Upper lobe of left lung (tissue), 6 donors: Measurements from ENCODE around the gene ARHGAP15. TPM values are rescaled to one million over a fixed set of nuclear protein-coding genes. Genes with fewer than 3 reads are reported as not detected.

Source experiments
- ATAC-seq, 2 donors: fragments of 200-7000 bp; cut with Tn5 transposase; one replicate each; pipeline ENCODE4 v1.9.1; 2022; ENCODE audit warnings: mild to moderate bottlenecking in 2 of 2, moderate library complexity in 2 of 2; ENCODE audit not compliant: low FRiP score in 2 of 2
- DNase-seq, 2 donors: peaks; one replicate each; pipeline ENCODE4 v3.0.0-alpha.2; 2019 to 2020
- H3K27ac ChIP-seq, 4 donors: fragments of 200-600 bp; sonication (generic); one replicate each; pipeline ENCODE4 v1.5.1; 2016 to 2019
- H3K27me3 ChIP-seq, 4 donors: fragments of 200-600 bp; sonication (generic); one replicate each; pipeline ENCODE4 v1.5.1; 2017 to 2019
- H3K36me3 ChIP-seq, 4 donors: fragments of 200-600 bp; sonication (generic); one replicate each; pipeline ENCODE4 v1.5.1; 2016 to 2019
- H3K4me1 ChIP-seq, 4 donors: fragments of 200-600 bp; sonication (generic); one replicate each; pipeline ENCODE4 v1.5.1; 2018 to 2019
- H3K4me3 ChIP-seq, 4 donors: fragments of 200-600 bp; sonication (generic); one replicate each; pipeline ENCODE4 v1.5.1; 2017 to 2019; ENCODE audit warnings: mild to moderate bottlenecking in 2 of 4, moderate library complexity in 1 of 4
- H3K9me3 ChIP-seq, 4 donors: fragments of 200-600 bp; sonication (generic); one replicate each; pipeline ENCODE4 v1.5.1; 2018 to 2019
- EP300 ChIP-seq, 4 donors: sonication (generic); formaldehyde crosslinking; IDR thresholded peaks; one replicate each; pipeline ENCODE4 v1.5.1; 2017; ENCODE audit warnings: antibody characterized with exemption in 4 of 4, control low read depth in 2 of 4
- POLR2A ChIP-seq, 4 donors: fragments of 450-650 bp; IDR thresholded peaks; one replicate each; pipeline ENCODE4 v1.5.1; 2016 to 2017; ENCODE audit warnings: antibody characterized with exemption in 4 of 4, mild to moderate bottlenecking in 2 of 4
- POLR2AphosphoS5 ChIP-seq, 2 donors: sonication (generic); formaldehyde crosslinking; IDR thresholded peaks; one replicate each; pipeline ENCODE4 v1.5.1; 2017; ENCODE audit warnings: antibody characterized with exemption in 2 of 2
- WGBS, 2 donors: methylation state at CpG; one replicate each; pipeline ENCODE4 v1.1.5; 2017 to 2018; 5-methylcytosine and 5-hydroxymethylcytosine counted together
- total RNA-seq, 6 donors: library from RNA; depleted of rRNA in 4 of 6; stranded (reverse); fragments of >200 nt in 4 of 6; gene quantifications; one replicate each; pipeline versions ENCODE4 v1.1.0 to v1.2.1, GENCODE V29; 2016 to 2021
- TF ChIP-seq, protein P1 (sequence below), 6 experiments: fragments of 450-650 bp in 4 of 6; fragments of 200-600 bp in 2 of 6; sonication (generic) in 2 of 6; IDR thresholded peaks; one replicate each; pipeline ENCODE4 v1.5.1; 2016 to 2019; ENCODE audit warnings: antibody characterized with exemption in 6 of 6
- donor health status: DM: no; HTN: no; CAD: no; lungs with moderate emphysema.
- donor health status: DM: no; HTN: yes; CAD: no; lungs with severe emphysema.

The ARHGAP15 gene
- total RNA-seq, 6 donors from 2014 or later = 11.9 to 57.6 (median 17.5) TPM

DNA sequence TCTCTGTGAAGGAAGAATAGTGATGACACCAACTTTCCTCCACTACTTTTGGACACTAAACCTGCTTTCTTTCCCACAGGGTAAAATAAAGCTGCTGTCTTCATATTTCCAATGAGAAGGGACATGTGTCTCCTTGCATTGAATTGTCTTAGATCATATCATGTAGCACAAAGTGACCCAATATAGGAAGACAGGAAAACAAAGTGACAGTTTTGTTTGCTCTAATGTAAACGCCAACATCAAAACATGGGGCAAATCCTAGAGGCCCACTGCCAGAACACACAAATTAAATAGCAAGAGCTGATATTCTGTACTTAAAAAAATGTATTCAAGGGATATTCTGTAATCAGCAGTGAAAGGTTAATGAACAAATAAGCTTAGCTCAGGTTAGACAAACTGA is 36.1 kb downstream of the ARHGAP15 start:
- no peak for TF ChIP-seq EP300 (IDR thresholded peaks at IDR 0.05)
- no peak for TF ChIP-seq POLR2AphosphoS5 (IDR thresholded peaks at IDR 0.05)
- TF ChIP-seq POLR2A (IDR thresholded peaks at IDR 0.05) = no peak
- TF ChIP-seq, protein P1, sequence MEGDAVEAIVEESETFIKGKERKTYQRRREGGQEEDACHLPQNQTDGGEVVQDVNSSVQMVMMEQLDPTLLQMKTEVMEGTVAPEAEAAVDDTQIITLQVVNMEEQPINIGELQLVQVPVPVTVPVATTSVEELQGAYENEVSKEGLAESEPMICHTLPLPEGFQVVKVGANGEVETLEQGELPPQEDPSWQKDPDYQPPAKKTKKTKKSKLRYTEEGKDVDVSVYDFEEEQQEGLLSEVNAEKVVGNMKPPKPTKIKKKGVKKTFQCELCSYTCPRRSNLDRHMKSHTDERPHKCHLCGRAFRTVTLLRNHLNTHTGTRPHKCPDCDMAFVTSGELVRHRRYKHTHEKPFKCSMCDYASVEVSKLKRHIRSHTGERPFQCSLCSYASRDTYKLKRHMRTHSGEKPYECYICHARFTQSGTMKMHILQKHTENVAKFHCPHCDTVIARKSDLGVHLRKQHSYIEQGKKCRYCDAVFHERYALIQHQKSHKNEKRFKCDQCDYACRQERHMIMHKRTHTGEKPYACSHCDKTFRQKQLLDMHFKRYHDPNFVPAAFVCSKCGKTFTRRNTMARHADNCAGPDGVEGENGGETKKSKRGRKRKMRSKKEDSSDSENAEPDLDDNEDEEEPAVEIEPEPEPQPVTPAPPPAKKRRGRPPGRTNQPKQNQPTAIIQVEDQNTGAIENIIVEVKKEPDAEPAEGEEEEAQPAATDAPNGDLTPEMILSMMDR (IDR thresholded peaks at IDR 0.05) = no peak
- Histone ChIP-seq H3K9me3 (no peaks in the 10 kb centered on the region), H3K4me1 (no peaks in the 10 kb centered on the region), H3K27ac (no peak overlapping the region), H3K36me3 (no peaks in the 10 kb centered on the region), H3K4me3 (no peak overlapping the region), H3K27me3 (no peaks in the 10 kb centered on the region)
- WGBS, 2 donors = 50 to 56% methylated on average over 1 of the region's 1 CpG
- DNase-seq (no peak), ATAC-seq (no peak)

DNA sequence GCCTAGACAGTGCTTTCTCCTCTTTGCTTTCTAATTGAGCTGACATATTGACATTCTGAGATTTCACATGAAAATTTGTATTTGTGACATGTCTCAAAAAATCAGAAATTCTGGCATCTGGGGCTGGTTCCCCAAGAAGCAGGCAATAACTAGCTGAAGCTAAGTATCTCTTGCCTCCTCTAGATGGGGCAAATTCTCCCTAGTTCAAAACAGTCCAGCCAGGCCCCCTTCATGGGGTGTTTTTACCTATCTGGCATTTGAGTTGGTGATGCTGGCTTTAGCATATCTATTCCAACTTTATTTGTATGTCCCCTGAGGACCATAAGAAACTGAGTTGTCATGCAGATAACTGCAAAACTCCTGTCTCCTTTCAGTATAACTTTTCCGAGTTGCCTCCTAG is 39.9 kb downstream of the ARHGAP15 start:
- H3K9me3 ChIP-seq = no peaks in the 10 kb centered on the region
- no peaks in the 10 kb centered on the region for H3K36me3 ChIP-seq
- WGBS, 2 donors = 87 to 89% methylated on average over 1 of the region's 1 CpG
- H3K4me1 ChIP-seq = no peaks in the 10 kb centered on the region
- no peak for ATAC-seq
- no peak for DNase-seq
- no peak overlapping the region for H3K27ac ChIP-seq
- TF ChIP-seq, protein P1 (IDR thresholded peaks at IDR 0.05) = no peak
- no peak for TF ChIP-seq POLR2A (IDR thresholded peaks at IDR 0.05)
- H3K27me3 ChIP-seq = no peaks in the 10 kb centered on the region
- H3K4me3 ChIP-seq = no peak overlapping the region

DNA sequence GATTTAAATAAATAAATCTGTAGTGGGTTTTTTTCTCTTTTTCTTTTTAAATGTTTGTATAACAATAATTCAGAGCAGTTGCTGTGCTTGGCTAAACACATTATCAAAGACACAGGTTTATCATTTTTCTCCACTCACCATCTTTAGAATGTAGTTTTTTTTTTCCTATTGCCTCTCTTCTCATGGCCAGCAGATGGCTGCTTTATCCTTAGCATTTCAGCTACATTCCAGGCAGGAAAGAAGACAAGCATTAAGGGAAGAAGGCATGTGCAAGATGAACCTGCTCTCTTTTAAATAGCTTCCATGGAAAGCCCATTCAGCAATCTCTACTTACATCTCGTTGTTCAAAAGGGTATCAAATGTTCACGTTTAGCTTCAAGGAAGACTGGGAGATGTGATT is 42.6 kb downstream of the ARHGAP15 start:
- TF ChIP-seq, protein P1 (IDR thresholded peaks at IDR 0.05) = peak in 2 of 6 experiments; percentile 14 to 26
- no peak for TF ChIP-seq EP300 (IDR thresholded peaks at IDR 0.05)
- no peak for TF ChIP-seq POLR2AphosphoS5 (IDR thresholded peaks at IDR 0.05)
- no peak for TF ChIP-seq POLR2A (IDR thresholded peaks at IDR 0.05)
- H3K9me3 ChIP-seq = no peaks in the 10 kb centered on the region
- H3K36me3 ChIP-seq = no peaks in the 10 kb centered on the region
- no peak overlapping the region for H3K4me3 ChIP-seq
- H3K4me1 ChIP-seq = no peaks in the 10 kb centered on the region
- 67 to 69% methylated on average over 2 of the region's 2 CpGs for WGBS, 2 donors
- no peak for ATAC-seq
- H3K27me3 ChIP-seq = no peaks in the 10 kb centered on the region
- DNase-seq = no peak
- no peak overlapping the region for H3K27ac ChIP-seq

DNA sequence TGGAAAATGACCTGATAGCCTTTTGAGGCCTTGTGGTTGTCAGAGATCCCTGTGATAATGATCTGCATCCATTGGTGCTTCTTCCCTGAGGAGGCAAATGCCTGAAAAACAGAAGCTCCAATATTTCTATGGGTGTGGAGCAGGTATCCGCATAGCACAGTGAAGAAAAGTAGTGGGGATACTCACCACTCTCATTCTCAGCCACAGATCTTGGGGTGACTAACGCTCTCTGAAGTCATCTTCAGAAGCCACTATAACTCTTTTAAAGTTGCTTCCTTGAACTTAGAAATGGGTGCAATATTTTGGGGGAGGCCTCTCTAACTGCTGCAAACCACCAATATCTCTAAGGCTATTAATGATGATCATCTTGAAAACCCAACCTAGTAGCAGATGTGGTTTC is 46.2 kb downstream of the ARHGAP15 start:
- H3K4me3 ChIP-seq = no peak overlapping the region
- WGBS, 2 donors = 93 to 97% methylated on average over 2 of the region's 2 CpGs
- DNase-seq (no peak), ATAC-seq (no peak)
- no peaks in the 10 kb centered on the region for H3K36me3 ChIP-seq
- H3K27me3 ChIP-seq = no peaks in the 10 kb centered on the region
- H3K27ac ChIP-seq = no peak overlapping the region
- H3K4me1 ChIP-seq = no peaks in the 10 kb centered on the region
- peaks cover 0 to under 1% (median 0%) of the 10 kb centered on the region in 4 donors for H3K9me3 ChIP-seq
- TF ChIP-seq POLR2A (IDR thresholded peaks at IDR 0.05) (no peak), EP300 (IDR thresholded peaks at IDR 0.05) (no peak), POLR2AphosphoS5 (IDR thresholded peaks at IDR 0.05) (no peak)

DNA sequence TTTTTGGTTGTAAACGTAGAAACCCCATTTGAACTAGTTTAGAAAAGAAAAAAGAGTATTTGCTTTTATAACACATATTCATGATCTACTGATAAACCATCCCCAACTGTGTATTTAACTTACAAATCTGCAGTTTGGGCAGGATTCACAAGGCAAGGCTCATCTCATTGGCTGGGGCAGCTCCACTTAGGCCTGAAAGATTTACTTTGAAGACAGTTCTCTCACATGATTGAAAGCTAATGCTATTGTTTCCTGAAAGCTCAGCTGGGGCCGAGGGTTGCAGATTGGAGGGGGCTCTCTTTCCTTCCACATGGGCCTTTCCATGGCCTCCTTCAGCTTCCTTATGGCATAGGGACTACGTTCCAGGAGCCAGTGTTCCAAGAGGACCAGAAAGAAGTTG is 47.4 kb downstream of the ARHGAP15 start:
- no peak for ATAC-seq
- TF ChIP-seq POLR2A (IDR thresholded peaks at IDR 0.05) = no peak
- no peak for TF ChIP-seq EP300 (IDR thresholded peaks at IDR 0.05)
- TF ChIP-seq, protein P1 (IDR thresholded peaks at IDR 0.05) = no peak
- no peak for TF ChIP-seq POLR2AphosphoS5 (IDR thresholded peaks at IDR 0.05)
- H3K9me3 ChIP-seq = peaks cover 4 to 7% (median 5%) of the 10 kb centered on the region in 4 donors
- WGBS, 2 donors = 51 to 64% methylated on average over 3 of the region's 3 CpGs
- no peak for DNase-seq
- H3K27me3 ChIP-seq = no peaks in the 10 kb centered on the region
- peak overlapping the region in 3 of 4 donors; percentile 21 to 55 (median 38) for H3K27ac ChIP-seq
- H3K4me1 ChIP-seq = no peaks in the 10 kb centered on the region
- peak overlapping the region in 2 of 4 donors; percentile 13 to 30 for H3K4me3 ChIP-seq
- H3K36me3 ChIP-seq = no peaks in the 10 kb centered on the region
